GM18873 (cell line): ENCODE measurements around the gene SMLR1.
A peak's percentile ranks its signal among the peaks of the same experiment; 100 is the strongest.

Source experiments
- ATAC-seq: cut with Tn5 transposase; IDR thresholded peaks from one replicate; pipeline ENCODE4 v1.9.1; 2021; ENCODE audit warnings: mild to moderate bottlenecking, moderate library complexity, moderate number of reproducible peaks; ENCODE audit not compliant: unreplicated experiment, low FRiP score

The SMLR1 gene

GRCh38 chr6:130848945-130849344 lies 21.7 kb downstream of the SMLR1 start:
- peak; percentile 76 for ATAC-seq

GRCh38 chr6:130849594-130849993 lies 22.4 kb downstream of the SMLR1 start:
- ATAC-seq, result no peak

GRCh38 chr6:130851026-130851425 lies 23.8 kb downstream of the SMLR1 start:
- no peak for ATAC-seq

GRCh38 chr6:130852844-130853554 lies 25.8 kb downstream of the SMLR1 start:
- no peak for ATAC-seq

GRCh38 chr6:130853555-130854183 lies 26.5 kb downstream of the SMLR1 start:
- no peak for ATAC-seq

GRCh38 chr6:130858054-130858453 lies 30.8 kb downstream of the SMLR1 start:
- ATAC-seq, result no peak

GRCh38 chr6:130858498-130859160 lies 31.4 kb downstream of the SMLR1 start:
- ATAC-seq, result no peak

- no peak for ATAC-seq
These were observed 32.1 kb downstream of the SMLR1 start for GRCh38 chr6:130859161-130859867.

- ATAC-seq, result no peak
These were observed 35.2 kb downstream of the SMLR1 start for GRCh38 chr6:130862370-130862769.

- no peak for ATAC-seq
These were observed 36.4 kb downstream of the SMLR1 start for GRCh38 chr6:130863415-130864230.

- ATAC-seq, result no peak
These were observed 37.1 kb downstream of the SMLR1 start for GRCh38 chr6:130864344-130864743.

- no peak for ATAC-seq
These were observed 38.6 kb downstream of the SMLR1 start for GRCh38 chr6:130865793-130866192.

GRCh38 chr6:130869681-130870080 lies 42.5 kb downstream of the SMLR1 start:
- ATAC-seq, result no peak

- no peak for ATAC-seq
These were observed 43.1 kb downstream of the SMLR1 start for GRCh38 chr6:130870179-130870880.

- ATAC-seq, result no peak
These were observed 45.3 kb downstream of the SMLR1 start for GRCh38 chr6:130872250-130873095.

- no peak for ATAC-seq
These were observed 46.5 kb downstream of the SMLR1 start for GRCh38 chr6:130873746-130874145.

- ATAC-seq, result no peak
These were observed 52.6 kb downstream of the SMLR1 start for GRCh38 chr6:130879826-130880225.

- no peak for ATAC-seq
These were observed 55.2 kb downstream of the SMLR1 start for GRCh38 chr6:130882370-130882769.
